SW 1271 (cell line): Measurements from ENCODE around the gene ZPR1.
"Not testable (repeated sequence)": the region's sequence is repeated elsewhere in the genome, so short reads cannot be mapped to it uniquely, and the experiment has no call there.

Experiments
- DNase-seq, 2 experiments: peaks; one replicate each; lab custom pipeline; 2025; lab: John Stamatoyannopoulos, UW

ZPR1 gene

GRCh38 chr11:116787786-116788486 is at the start of gene ZPR1:
ZPR1 (minus strand) TSS chr11:116788023; CDS start chr11:116787990, 33 bp downstream.
- DNase-seq = peak; percentile 13 to 68

GRCh38 chr11:116836632-116836991 is 48.8 kb upstream of the ZPR1 start:
- DNase-seq = no peak

- DNase-seq = peak; percentile 57 to 60
Observed at GRCh38 chr11:116835791-116836631, 48.2 kb upstream of the ZPR1 start.

- DNase-seq = no peak
Observed at GRCh38 chr11:116835042-116835772, 47.4 kb upstream of the ZPR1 start.

GRCh38 chr11:116834535-116835041 is 46.8 kb upstream of the ZPR1 start:
- DNase-seq = not testable (repeated sequence)

- DNase-seq = no peak
Observed at GRCh38 chr11:116833816-116834534, 46.2 kb upstream of the ZPR1 start.

- DNase-seq = no peak
Observed at GRCh38 chr11:116833491-116833815, 45.6 kb upstream of the ZPR1 start.

- no peak for DNase-seq
Observed at GRCh38 chr11:116832350-116833290, 44.8 kb upstream of the ZPR1 start.

GRCh38 chr11:116831790-116832349 is 44.0 kb upstream of the ZPR1 start:
- no peak for DNase-seq

GRCh38 chr11:116830184-116830912 is 42.5 kb upstream of the ZPR1 start:
- no peak for DNase-seq

GRCh38 chr11:116829525-116830183 is 41.8 kb upstream of the ZPR1 start, which contains the start of gene APOC3:
APOC3 (plus strand) TSS chr11:116829907; CDS start chr11:116830583, 676 bp downstream.
- no peak for DNase-seq

- no peak for DNase-seq
Observed at GRCh38 chr11:116828632-116829524, 41.1 kb upstream of the ZPR1 start.

GRCh38 chr11:116827461-116827860 is 39.6 kb upstream of the ZPR1 start:
- no peak for DNase-seq

GRCh38 chr11:116826751-116827431 is 39.1 kb upstream of the ZPR1 start:
- DNase-seq = no peak

GRCh38 chr11:116825854-116826750 is 38.3 kb upstream of the ZPR1 start:
- no peak for DNase-seq

GRCh38 chr11:116825434-116825833 is 37.6 kb upstream of the ZPR1 start:
- DNase-seq = no peak
